ENCODE data around the gene AKIRIN2.
A peak's percentile ranks its signal among the peaks of the same experiment; 100 is the strongest.

DNA sequence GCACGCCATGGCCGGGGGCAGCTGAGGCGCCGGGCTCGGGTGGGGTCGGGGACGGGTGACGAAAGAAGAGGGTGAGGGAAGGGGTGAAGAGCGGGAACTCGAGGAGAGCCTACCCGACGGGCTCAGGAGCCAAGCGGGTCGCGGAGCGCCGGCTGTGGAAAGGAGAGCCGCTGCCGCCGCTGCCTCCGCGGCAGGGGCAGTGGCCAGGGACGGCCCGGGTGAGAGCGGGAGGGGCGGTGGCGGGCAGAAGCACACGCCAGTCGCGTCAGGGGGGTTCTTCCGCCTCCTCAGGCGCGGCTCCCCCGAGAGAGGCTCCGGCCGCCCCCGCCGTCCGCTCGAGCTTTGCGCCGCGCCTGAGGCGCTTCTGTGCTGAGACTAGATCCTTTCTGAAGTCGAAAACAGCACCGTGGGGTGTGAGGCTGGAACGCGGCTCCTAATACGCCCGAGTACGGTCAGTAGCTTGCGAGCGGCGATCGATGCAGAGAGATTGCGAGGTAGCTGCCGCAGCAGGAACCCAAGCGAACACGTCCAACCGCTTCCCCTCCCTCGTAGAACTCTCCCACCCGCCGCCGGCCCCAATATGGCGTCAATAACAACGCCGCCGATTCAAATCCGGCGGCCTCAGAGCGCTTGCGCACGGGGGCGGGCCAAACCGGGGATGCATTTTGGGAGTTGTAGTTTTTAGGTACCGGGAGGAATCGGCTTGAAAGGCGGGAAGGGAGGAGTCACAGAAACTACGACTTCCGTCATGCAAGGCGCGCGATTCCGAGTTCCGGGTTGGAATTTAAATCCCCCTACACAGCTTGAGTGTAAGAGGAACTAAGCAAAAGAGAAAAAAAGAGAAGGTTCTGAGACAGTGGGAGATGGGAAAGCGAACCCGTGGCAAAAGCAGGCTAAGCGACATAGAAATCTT lies at the start of gene AKIRIN2:
- TF ChIP-seq, protein P1, sequence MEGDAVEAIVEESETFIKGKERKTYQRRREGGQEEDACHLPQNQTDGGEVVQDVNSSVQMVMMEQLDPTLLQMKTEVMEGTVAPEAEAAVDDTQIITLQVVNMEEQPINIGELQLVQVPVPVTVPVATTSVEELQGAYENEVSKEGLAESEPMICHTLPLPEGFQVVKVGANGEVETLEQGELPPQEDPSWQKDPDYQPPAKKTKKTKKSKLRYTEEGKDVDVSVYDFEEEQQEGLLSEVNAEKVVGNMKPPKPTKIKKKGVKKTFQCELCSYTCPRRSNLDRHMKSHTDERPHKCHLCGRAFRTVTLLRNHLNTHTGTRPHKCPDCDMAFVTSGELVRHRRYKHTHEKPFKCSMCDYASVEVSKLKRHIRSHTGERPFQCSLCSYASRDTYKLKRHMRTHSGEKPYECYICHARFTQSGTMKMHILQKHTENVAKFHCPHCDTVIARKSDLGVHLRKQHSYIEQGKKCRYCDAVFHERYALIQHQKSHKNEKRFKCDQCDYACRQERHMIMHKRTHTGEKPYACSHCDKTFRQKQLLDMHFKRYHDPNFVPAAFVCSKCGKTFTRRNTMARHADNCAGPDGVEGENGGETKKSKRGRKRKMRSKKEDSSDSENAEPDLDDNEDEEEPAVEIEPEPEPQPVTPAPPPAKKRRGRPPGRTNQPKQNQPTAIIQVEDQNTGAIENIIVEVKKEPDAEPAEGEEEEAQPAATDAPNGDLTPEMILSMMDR (IDR thresholded peaks at IDR 0.05), result no peak
- peak; percentile 89 to 98 for TF ChIP-seq POLR2A (IDR thresholded peaks at IDR 0.05)
